Measurements from ENCODE around the gene HLCS. TPM values are rescaled to one million over a fixed set of nuclear protein-coding genes. Genes with fewer than 3 reads are reported as not detected.

HLCS gene
- total RNA-seq, 1 donor = 59.7 TPM

- Histone ChIP-seq H3K27me3 (ENCODE audit: insufficient read depth, low read length) (no peaks in the 10 kb centered on the region), H3K27ac (ENCODE audit: low read depth, low read length) (peak overlapping the region; percentile 46), H3K36me3 (ENCODE audit: insufficient read depth, low read length) (no peaks in the 10 kb centered on the region), H2AFZ (ENCODE audit: low read length) (peak overlapping the region; percentile 49), H3K4me3 (ENCODE audit: insufficient read depth, low read length) (no peak overlapping the region), H3K4me2 (ENCODE audit: insufficient read depth, low read length) (no peak overlapping the region), H3K9me3 (ENCODE audit: low read depth, low read length) (no peaks in the 10 kb centered on the region), H4K20me1 (ENCODE audit: insufficient read depth, low read length) (no peaks in the 10 kb centered on the region), H3K79me2 (ENCODE audit: insufficient read depth, low read length) (peaks cover 15% of the 10 kb centered on the region), H3K4me1 (ENCODE audit: insufficient read depth, low read length) (peaks cover 5% of the 10 kb centered on the region)
- peak; percentile 82 for TF ChIP-seq CTCF (IDR thresholded peaks at IDR 0.05; ENCODE audit: extremely low read depth, low read depth, low read length)
- DNase-seq (ENCODE audit: insufficient read length, low spot score, missing footprints) = peak; percentile 87
Measured at GRCh38 chr21:36917471-36918158, 48.9 kb downstream of the HLCS start.

GRCh38 chr21:36916718-36917117, 49.8 kb downstream of the HLCS start:
- TF ChIP-seq CTCF (IDR thresholded peaks at IDR 0.05; ENCODE audit: extremely low read depth, low read depth, low read length) = no peak
- H2AFZ ChIP-seq (ENCODE audit: low read length) = no peak overlapping the region

GRCh38 chr21:36915696-36916245, 50.7 kb downstream of the HLCS start:
- Histone ChIP-seq H2AFZ (ENCODE audit: low read length) (no peak overlapping the region), H3K4me1 (ENCODE audit: insufficient read depth, low read length) (peaks cover 11% of the 10 kb centered on the region), H3K27me3 (ENCODE audit: insufficient read depth, low read length) (no peaks in the 10 kb centered on the region), H3K27ac (ENCODE audit: low read depth, low read length) (no peak overlapping the region), H4K20me1 (ENCODE audit: insufficient read depth, low read length) (no peaks in the 10 kb centered on the region), H3K79me2 (ENCODE audit: insufficient read depth, low read length) (peaks cover 10% of the 10 kb centered on the region), H3K4me3 (ENCODE audit: insufficient read depth, low read length) (no peak overlapping the region), H3K9me3 (ENCODE audit: low read depth, low read length) (no peaks in the 10 kb centered on the region), H3K4me2 (ENCODE audit: insufficient read depth, low read length) (no peak overlapping the region), H3K36me3 (ENCODE audit: insufficient read depth, low read length) (no peaks in the 10 kb centered on the region)
- DNase-seq (ENCODE audit: insufficient read length, low spot score, missing footprints) = no peak
- no peak for TF ChIP-seq CTCF (IDR thresholded peaks at IDR 0.05; ENCODE audit: extremely low read depth, low read depth, low read length)

More at GRCh38 chr21:36916718-36917117, 49.8 kb downstream of the HLCS start:
- Histone ChIP-seq H3K27ac (ENCODE audit: low read depth, low read length) (peak overlapping the region; percentile 46), H3K9me3 (ENCODE audit: low read depth, low read length) (no peaks in the 10 kb centered on the region), H3K4me1 (ENCODE audit: insufficient read depth, low read length) (peaks cover 5% of the 10 kb centered on the region), H3K4me3 (ENCODE audit: insufficient read depth, low read length) (no peak overlapping the region), H3K36me3 (ENCODE audit: insufficient read depth, low read length) (no peaks in the 10 kb centered on the region), H4K20me1 (ENCODE audit: insufficient read depth, low read length) (no peaks in the 10 kb centered on the region), H3K27me3 (ENCODE audit: insufficient read depth, low read length) (no peaks in the 10 kb centered on the region), H3K4me2 (ENCODE audit: insufficient read depth, low read length) (no peak overlapping the region), H3K79me2 (ENCODE audit: insufficient read depth, low read length) (peaks cover 13% of the 10 kb centered on the region)
- DNase-seq (ENCODE audit: insufficient read length, low spot score, missing footprints) = no peak

GRCh38 chr21:36915014-36915695, 51.3 kb downstream of the HLCS start:
- Histone ChIP-seq H3K4me3 (ENCODE audit: insufficient read depth, low read length) (no peak overlapping the region), H3K36me3 (ENCODE audit: insufficient read depth, low read length) (no peaks in the 10 kb centered on the region), H4K20me1 (ENCODE audit: insufficient read depth, low read length) (no peaks in the 10 kb centered on the region), H3K4me1 (ENCODE audit: insufficient read depth, low read length) (peaks cover 17% of the 10 kb centered on the region), H3K27me3 (ENCODE audit: insufficient read depth, low read length) (no peaks in the 10 kb centered on the region), H3K9me3 (ENCODE audit: low read depth, low read length) (no peaks in the 10 kb centered on the region), H3K79me2 (ENCODE audit: insufficient read depth, low read length) (peaks cover 10% of the 10 kb centered on the region), H3K4me2 (ENCODE audit: insufficient read depth, low read length) (no peak overlapping the region), H3K27ac (ENCODE audit: low read depth, low read length) (no peak overlapping the region), H2AFZ (ENCODE audit: low read length) (no peak overlapping the region)
- DNase-seq (ENCODE audit: insufficient read length, low spot score, missing footprints) = no peak
- no peak for TF ChIP-seq CTCF (IDR thresholded peaks at IDR 0.05; ENCODE audit: extremely low read depth, low read depth, low read length)

Data from osteoblast (primary cell).